NCI-H2196 (cell line): ENCODE data around the gene TSPAN4.

Experiments used
- DNase-seq: peaks from one replicate; lab custom pipeline; 2025; ENCODE audit not compliant: unreplicated experiment; lab: John Stamatoyannopoulos, UW

Gene TSPAN4

GRCh38 chr11:905952-906351 is 63.3 kb downstream of the TSPAN4 start:
- no peak for DNase-seq

- no peak for DNase-seq
These were observed 65.0 kb downstream of the TSPAN4 start for GRCh38 chr11:907668-908067.

GRCh38 chr11:908273-908672 is 65.6 kb downstream of the TSPAN4 start:
- DNase-seq: no peak

GRCh38 chr11:909406-909805 is 66.8 kb downstream of the TSPAN4 start:
- DNase-seq: no peak

- DNase-seq: no peak
These were observed 67.5 kb downstream of the TSPAN4 start for GRCh38 chr11:910044-910588.

GRCh38 chr11:910589-911030 is 68.0 kb downstream of the TSPAN4 start, which contains the start of gene CHID1:
Gene CHID1, minus strand, starts transcription at chr11:910810. Its CDS starts 5,994 bp downstream, at chr11:904816.
- DNase-seq: peak; percentile 90

GRCh38 chr11:911031-911889 is 68.6 kb downstream of the TSPAN4 start:
- DNase-seq: no peak

GRCh38 chr11:911890-912219 is 69.2 kb downstream of the TSPAN4 start:
- no peak for DNase-seq

- no peak for DNase-seq
These were observed 69.6 kb downstream of the TSPAN4 start for GRCh38 chr11:912266-912665.

- DNase-seq: no peak
These were observed 70.4 kb downstream of the TSPAN4 start for GRCh38 chr11:913043-913442.

GRCh38 chr11:914204-914603 is 71.6 kb downstream of the TSPAN4 start:
- no peak for DNase-seq

- DNase-seq: no peak
These were observed 72.3 kb downstream of the TSPAN4 start for GRCh38 chr11:914747-915501.
